ENCODE measurements around the gene ADAMTS15.

GRCh38 chr11:130473056-130473794, 24.8 kb downstream of the ADAMTS15 start:
- no peak for TF ChIP-seq CTCF (IDR thresholded peaks at IDR 0.05)
- TF ChIP-seq EP300 (IDR thresholded peaks at IDR 0.05) = no peak
- TF ChIP-seq POLR2AphosphoS5 (IDR thresholded peaks at IDR 0.05) = no peak
- no peak for TF ChIP-seq POLR2A (IDR thresholded peaks at IDR 0.05; ENCODE audit: low read depth)
